Heart right ventricle (tissue), 16 donors: ENCODE measurements around the gene DALRD3. TPM values are rescaled to one million over a fixed set of nuclear protein-coding genes. Genes with fewer than 3 reads are reported as not detected.

Experiments used
- ATAC-seq, 8 donors: fragments of 200-7000 bp; cut with Tn5 transposase; one replicate each; pipeline ENCODE4 v1.9.1; 2020; ENCODE audit warnings: mild to moderate bottlenecking in 8 of 8, moderate library complexity in 8 of 8, moderate number of reproducible peaks in 1 of 8
- DNase-seq, 2 donors: peaks; one replicate each; pipeline ENCODE4 v3.0.0-alpha.2; 2020
- H3K27ac ChIP-seq, 10 donors: fragments of 200-600 bp; sonication (generic) in 2 of 10; one replicate each; pipeline versions ENCODE4 v1.5.0 to v1.8.0; 2020 to 2022; ENCODE audit warnings: mild to moderate bottlenecking in 3 of 10
- H3K27me3 ChIP-seq, 7 donors: fragments of 200-600 bp; one replicate each; pipeline ENCODE4 v1.8.0; 2021 to 2022; ENCODE audit warnings: mild to moderate bottlenecking in 2 of 7
- H3K36me3 ChIP-seq, 9 donors: fragments of 200-600 bp; sonication (generic) in 1 of 9; one replicate each; pipeline versions ENCODE4 v1.5.0 to v1.8.0; 2020 to 2022; ENCODE audit warnings: mild to moderate bottlenecking in 2 of 9
- H3K4me1 ChIP-seq, 9 donors: fragments of 200-600 bp; sonication (generic) in 1 of 9; one replicate each; pipeline versions ENCODE4 v1.5.0 to v1.8.0; 2020 to 2022; ENCODE audit warnings: mild to moderate bottlenecking in 4 of 9
- H3K4me3 ChIP-seq, 10 donors: fragments of 200-600 bp; sonication (generic) in 2 of 10; one replicate each; pipeline versions ENCODE4 v1.5.0 to v1.8.0; 2020 to 2022; ENCODE audit warnings: mild to moderate bottlenecking in 7 of 10, moderate library complexity in 2 of 10
- H3K9me3 ChIP-seq, 11 donors: fragments of 200-600 bp in 10 of 11; sonication (generic) in 2 of 11; one replicate each; pipeline versions ENCODE4 v1.5.0 to v1.8.0; 2013 to 2022; ENCODE audit warnings: mild to moderate bottlenecking in 2 of 11, control low read depth in 1 of 11, moderate library complexity in 1 of 11
- WGBS, 2 donors: extraction: QIAGEN DNeasy Blood & Tissue Kit; methylation state at CpG; one replicate each; pipeline ENCODE4 v1.1.7; 2013; ENCODE audit warnings: inconsistent platforms in 1 of 2; 5-methylcytosine and 5-hydroxymethylcytosine counted together
- intact Hi-C, 10 donors: fragments of 100-400 bp; cut with DNase I; formaldehyde crosslinking; loops; one replicate each; pipeline versions ENCODE4 v1.11.1 to v1.14.2; 2022
- polyA plus RNA-seq, 2 donors: library from polyadenylated mRNA; stranded (reverse); fragments of 200-250 nt; gene quantifications; one replicate each; pipeline ENCODE4 v1.2.3, GENCODE V29; 2013
- total RNA-seq, 10 donors: library from RNA; stranded (reverse); fragmentation: NEBNext Ultra II Directional in 3 of 10; extraction: Animal tissue kit (Norgen Biotek cat#: 25700) in 3 of 10; gene quantifications; one replicate each; pipeline versions ENCODE4 v1.2.1 to v1.2.4, GENCODE V29; 2021 to 2023
- TF ChIP-seq, protein P1 (sequence below), 9 donors: fragments of 200-600 bp; sonication (generic) in 2 of 9; IDR thresholded peaks; one replicate each; pipeline versions ENCODE4 v1.5.0 to v1.8.0; 2021 to 2022; ENCODE audit warnings: antibody characterized with exemption in 9 of 9, mild to moderate bottlenecking in 5 of 9, moderate library complexity in 1 of 9
- donor health status: Arrhythmogenic right ventricular cardiomyopathy.
- donor health status: ischemic (EF 13 %, LVEDD 7.1; RV severe dilation, severe dysfunction).
- donor health status: healthy with polysubstance abuse.
- donor health status: DM: no; HTN: yes; CAD: no.
- donor health status: DM: no; HTN: no; CAD: no.
- donor health status: ischemic (EF 25% LVEDD 6.9; RV normal size, moderate dysfunction).
- donor health status: ischemic (EF 25% LVEDD 5.7; RV mildly dilated, moderate dysfunction).
- donor health status: healthy.
- donor health status: DM: yes; HTN: yes; CAD: no.
- donor health status: Ischemic cardiomyopathy.
- donor health status: ischemic (EF 35%, LVEDD 5.7; RV mildly dilated, moderate dysfunction).
- donor health status: nonischemic (EF 11% LVEDD 7.7; RV severe dilation, severe dysfunction).
- donor health status: DM: yes; HTN: yes; CAD: no.
- donor health status: PGD.
- donor health status: ischemic (EF 29% LVEDD 5.4; RV normal size, mild dysfunction).
- donor health status: nonischemic (EF 23%, LVEDD 6.1; RV moderate dilation, normal function).

DALRD3 gene
- total and polyA plus RNA-seq, 12 donors = 7.6 to 17.8 (median 14.8) TPM

DNA sequence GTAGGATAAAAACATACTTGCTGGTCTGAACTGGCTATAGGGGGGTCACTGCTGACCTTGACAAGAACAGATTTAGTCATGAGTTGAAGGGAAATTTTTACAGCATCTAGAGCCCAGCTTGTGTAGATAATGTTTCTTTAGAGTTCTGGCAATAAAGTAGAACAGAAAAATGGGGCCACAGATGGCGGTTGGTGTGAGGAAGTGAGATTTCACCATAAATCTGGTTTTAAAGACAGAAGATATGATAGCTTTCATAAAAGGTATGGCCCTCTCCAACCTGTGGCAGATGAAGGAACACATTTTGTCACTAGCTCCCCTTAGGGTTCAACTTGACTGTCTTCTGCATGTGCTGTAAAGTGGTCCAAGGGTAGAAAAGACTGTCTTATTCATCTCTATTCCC, 35.2 kb upstream of the DALRD3 start:
- TF ChIP-seq, protein P1, sequence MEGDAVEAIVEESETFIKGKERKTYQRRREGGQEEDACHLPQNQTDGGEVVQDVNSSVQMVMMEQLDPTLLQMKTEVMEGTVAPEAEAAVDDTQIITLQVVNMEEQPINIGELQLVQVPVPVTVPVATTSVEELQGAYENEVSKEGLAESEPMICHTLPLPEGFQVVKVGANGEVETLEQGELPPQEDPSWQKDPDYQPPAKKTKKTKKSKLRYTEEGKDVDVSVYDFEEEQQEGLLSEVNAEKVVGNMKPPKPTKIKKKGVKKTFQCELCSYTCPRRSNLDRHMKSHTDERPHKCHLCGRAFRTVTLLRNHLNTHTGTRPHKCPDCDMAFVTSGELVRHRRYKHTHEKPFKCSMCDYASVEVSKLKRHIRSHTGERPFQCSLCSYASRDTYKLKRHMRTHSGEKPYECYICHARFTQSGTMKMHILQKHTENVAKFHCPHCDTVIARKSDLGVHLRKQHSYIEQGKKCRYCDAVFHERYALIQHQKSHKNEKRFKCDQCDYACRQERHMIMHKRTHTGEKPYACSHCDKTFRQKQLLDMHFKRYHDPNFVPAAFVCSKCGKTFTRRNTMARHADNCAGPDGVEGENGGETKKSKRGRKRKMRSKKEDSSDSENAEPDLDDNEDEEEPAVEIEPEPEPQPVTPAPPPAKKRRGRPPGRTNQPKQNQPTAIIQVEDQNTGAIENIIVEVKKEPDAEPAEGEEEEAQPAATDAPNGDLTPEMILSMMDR (IDR thresholded peaks at IDR 0.05) = no peak
- 93 to 97% methylated on average over 1 of the region's 1 CpG for WGBS, 2 donors
- H3K9me3 ChIP-seq = no peaks in the 10 kb centered on the region
- peaks cover 0 to 90% (median 32%) of the 10 kb centered on the region in 9 donors for H3K36me3 ChIP-seq
- DNase-seq (no peak), ATAC-seq (no peak)
- H3K4me1 ChIP-seq = no peaks in the 10 kb centered on the region
- H3K27me3 ChIP-seq = no peaks in the 10 kb centered on the region
- H3K27ac ChIP-seq = no peak overlapping the region
- H3K4me3 ChIP-seq = no peak overlapping the region
- intact Hi-C loops = no loop called here

DNA sequence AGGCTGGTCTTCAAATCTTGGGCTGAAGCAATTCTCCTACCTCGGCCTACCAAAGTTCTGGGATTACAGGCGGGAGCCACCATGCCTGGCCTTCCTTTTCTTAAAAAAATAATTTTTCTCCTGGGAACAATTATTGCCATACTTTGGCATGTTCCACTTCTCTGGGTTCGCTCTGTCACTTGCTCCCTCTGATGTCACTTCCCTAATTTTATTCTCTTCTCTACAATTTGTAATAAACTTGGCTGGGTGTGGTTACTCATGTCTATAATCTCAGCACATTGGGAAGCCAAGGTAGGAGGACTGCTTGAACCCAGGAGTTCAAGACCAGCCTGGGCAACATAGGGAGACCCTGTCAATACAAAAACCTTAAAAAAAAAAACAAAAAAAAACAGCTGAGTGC, 16.9 kb upstream of the DALRD3 start:
- no peak overlapping the region for H3K4me3 ChIP-seq
- H3K9me3 ChIP-seq = no peaks in the 10 kb centered on the region
- 86 to 94% methylated on average over 3 of the region's 3 CpGs for WGBS, 2 donors
- H3K27me3 ChIP-seq = no peaks in the 10 kb centered on the region
- DNase-seq (no peak), ATAC-seq (no peak)
- intact Hi-C loops = no loop called here
- H3K4me1 ChIP-seq = peaks cover 0 to 7% (median 0%) of the 10 kb centered on the region in 9 donors
- H3K27ac ChIP-seq = peak overlapping the region in 1 of 10 donors; percentile 4
- H3K36me3 ChIP-seq = peaks cover 0 to 100% (median 39%) of the 10 kb centered on the region in 9 donors
- TF ChIP-seq, protein P1 (IDR thresholded peaks at IDR 0.05) = no peak

DNA sequence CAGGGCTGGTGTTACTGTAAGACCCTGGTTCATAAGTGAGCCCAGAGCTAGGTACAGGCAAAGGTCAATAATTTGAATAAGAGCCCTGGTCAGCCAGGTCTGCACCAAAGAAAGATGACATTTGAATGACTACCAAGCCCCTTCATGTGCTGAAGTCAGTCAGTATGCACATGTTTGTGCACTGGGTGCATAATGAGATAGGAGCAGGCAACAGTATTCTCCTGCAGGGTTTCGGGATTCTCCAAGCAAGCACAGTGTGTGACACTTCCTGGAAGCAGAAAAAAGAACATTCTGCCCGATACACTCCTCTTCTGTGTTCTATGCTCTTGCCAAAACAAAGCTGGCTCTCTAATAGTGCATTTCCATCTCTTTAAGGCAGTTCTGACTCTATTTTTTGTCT, 16.3 kb upstream of the DALRD3 start:
- intact Hi-C loops = no loop called here
- Histone ChIP-seq H3K4me1 (peaks cover 0 to 10% (median 3%) of the 10 kb centered on the region in 9 donors), H3K9me3 (no peaks in the 10 kb centered on the region), H3K4me3 (no peak overlapping the region), H3K27ac (peak overlapping the region in 1 of 10 donors; percentile 4), H3K36me3 (peaks cover 0 to 100% (median 33%) of the 10 kb centered on the region in 9 donors), H3K27me3 (no peaks in the 10 kb centered on the region)
- 90 to 95% methylated on average over 2 of the region's 2 CpGs for WGBS, 2 donors
- no peak for ATAC-seq
- DNase-seq = no peak
- TF ChIP-seq, protein P1 (IDR thresholded peaks at IDR 0.05) = no peak

DNA sequence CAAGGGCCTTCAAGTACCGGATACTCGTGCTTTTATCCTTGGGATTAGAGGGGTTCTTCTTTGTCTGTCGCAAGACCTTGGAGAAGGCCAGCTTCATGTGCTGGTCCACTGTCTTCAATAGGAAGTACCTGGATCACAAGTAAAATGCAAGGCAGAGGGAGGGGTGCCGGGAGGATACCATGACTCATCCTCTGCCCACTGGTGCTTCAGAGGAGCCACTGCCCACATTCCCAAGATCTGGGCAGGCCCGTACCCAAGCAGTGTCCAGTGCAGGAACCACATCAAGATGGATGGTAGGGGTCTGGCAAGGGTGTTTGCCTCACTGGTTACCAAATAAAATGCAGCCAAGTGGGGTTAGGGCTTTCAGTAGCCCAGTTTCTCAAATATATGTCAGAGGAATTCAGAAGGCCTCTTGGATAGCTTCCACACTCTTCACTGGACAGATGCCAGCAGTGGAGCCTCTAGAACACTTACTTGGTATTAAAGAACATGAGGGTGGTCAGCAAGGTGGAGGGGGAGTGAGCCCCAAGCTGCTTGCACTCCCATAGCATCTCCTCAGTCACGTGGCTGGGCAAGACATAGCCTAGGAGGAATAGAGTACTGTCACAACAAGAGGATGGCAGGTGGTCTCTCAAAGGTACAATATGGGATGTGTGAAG, 14.4 kb upstream of the DALRD3 start:
- no peak for ATAC-seq
- Histone ChIP-seq H3K4me1 (peaks cover 6 to 27% (median 14%) of the 10 kb centered on the region in 9 donors), H3K27me3 (no peaks in the 10 kb centered on the region), H3K9me3 (no peaks in the 10 kb centered on the region), H3K36me3 (peaks cover 0 to 84% (median 28%) of the 10 kb centered on the region in 9 donors), H3K4me3 (no peak overlapping the region), H3K27ac (no peak overlapping the region)
- WGBS, 2 donors = 87 to 88% methylated on average over 6 of the region's 6 CpGs
- intact Hi-C loops = no loop called here
- no peak for DNase-seq
- TF ChIP-seq, protein P1 (IDR thresholded peaks at IDR 0.05) = no peak
